Stimulated activated CD4-positive, alpha-beta T cell treated with anti-CD3 and anti-CD28 coated beads, Interleukin-4, amount 100 ng/mL, for 24 hours (primary cell): ENCODE measurements around the gene ZNF586.

Experiments
- DNase-seq: peaks from one replicate; pipeline ENCODE4 v3.0.0-alpha.2; 2020

The ZNF586 gene

DNA sequence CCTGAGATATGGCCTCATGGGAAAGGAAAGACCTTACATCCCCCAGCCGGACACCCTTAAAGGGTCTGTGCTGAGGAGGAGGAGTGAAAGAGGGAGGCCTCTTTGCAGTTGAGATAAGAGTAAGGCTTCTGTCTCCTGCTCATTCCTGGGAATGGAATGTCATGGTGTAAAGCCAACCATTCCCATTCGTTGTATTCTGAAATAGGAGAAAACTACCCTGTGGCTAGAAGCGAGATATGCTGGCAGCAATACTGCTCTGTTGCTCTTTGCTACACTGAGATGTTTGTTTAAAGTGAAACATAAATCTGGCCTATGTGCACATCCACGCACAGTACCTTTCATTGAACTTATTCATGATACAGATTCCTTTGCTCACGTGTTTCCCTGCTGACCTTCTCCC is 59.8 kb downstream of the ZNF586 start:
- no peak for DNase-seq

DNA sequence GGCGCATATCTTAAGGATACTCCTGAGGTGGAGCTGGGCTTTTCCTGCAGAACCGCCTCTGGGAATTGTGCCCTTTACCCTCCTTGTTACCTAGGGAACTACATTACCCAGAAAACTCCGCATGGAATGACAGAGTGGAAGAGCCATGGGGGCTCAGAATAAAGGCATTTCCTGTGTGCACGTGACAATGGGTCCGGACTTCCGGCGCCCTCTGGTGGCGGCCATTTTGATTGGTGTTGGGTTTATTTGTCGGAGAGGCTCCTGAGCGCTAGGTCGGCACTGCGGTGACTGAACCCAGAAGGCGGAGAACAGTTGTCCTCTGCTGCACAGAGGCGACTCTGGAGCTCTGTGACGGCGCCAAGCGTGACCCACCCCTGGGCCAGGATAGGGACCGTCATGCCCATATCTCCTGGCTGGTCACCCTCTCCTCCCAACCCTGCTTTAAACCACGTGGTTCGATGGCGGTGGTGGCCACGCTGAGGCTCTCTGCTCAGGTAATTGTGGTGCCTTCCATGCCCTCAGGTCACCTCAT is 60.7 kb downstream of the ZNF586 start, which contains the start of gene ZNF587B:
ZNF587B (plus strand) TSS at position 229 of the 532 bp plus-strand sequence; CDS start at position 459, 230 bp downstream.
- DNase-seq: peak; percentile 45
